Activated CD8-positive, alpha-beta memory T cell treated with anti-CD3 and anti-CD28 coated beads, Interleukin-2, amount 50 U/mL, for 24 hours (primary cell): ENCODE results near the gene ZNF503.

Source experiments
- DNase-seq: peaks from one replicate; pipeline ENCODE4 v3.0.0-alpha.2; 2020; ENCODE audit errors: extremely low read depth

The ZNF503 gene

DNA sequence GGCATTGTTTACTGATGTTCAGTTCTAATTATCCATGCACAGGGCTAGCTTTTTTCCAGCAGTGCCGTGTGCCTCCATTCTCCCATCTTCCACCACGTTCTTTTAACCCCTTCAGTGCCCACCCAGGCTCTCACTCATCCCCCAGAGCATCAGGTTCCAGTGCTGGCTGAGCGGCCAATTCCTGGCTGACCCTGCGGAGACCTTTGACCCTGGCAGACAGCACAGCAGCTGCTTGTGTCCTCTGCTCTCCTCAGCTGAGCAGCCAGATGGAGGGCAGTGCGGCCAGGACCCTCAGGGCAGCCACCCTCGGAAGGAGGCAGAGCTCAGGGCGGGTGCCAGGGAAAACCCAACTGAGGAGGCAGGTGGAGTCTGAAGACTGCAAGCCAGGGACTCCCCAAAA, 48.4 kb downstream of the ZNF503 start:
- DNase-seq = no peak

DNA sequence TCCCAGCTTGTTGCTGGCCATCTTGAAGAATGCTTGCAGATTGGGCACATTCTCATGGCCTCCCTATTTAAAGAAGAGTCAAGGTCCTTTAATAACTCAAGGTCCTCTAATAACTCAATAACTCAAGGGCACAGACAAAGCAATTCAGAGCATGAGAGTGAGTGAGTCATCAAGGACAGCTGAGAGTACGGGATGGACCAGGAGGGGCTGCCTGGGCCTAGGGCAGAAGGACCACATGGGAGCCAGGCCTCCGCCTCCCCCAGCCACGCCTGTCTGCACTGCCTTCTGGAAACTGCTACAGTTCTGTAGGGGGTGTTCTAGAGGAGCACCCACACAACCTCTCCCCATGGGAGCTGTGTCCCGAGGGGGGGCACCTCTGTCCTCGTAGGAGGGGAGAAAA, 48.9 kb downstream of the ZNF503 start:
- no peak for DNase-seq

DNA sequence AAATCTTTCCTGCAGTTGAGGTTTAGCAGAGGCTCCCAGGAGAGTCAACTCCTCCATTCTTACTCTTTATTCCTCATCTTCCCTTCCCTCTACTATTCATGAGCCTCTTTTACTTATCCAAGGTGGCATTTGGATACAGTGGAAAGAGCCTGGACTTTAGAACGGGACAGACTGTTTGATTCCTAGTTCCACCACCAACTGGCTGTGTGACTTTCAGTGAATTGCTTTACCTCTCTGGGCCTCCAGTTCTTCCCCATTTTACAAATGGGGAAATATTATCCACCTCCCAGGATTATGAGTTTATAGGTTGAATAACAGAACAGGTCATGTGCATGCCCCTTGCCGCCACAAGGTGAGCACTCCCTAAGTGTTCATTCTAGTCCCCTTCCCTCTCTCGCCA, 49.9 kb downstream of the ZNF503 start:
- DNase-seq = no peak

DNA sequence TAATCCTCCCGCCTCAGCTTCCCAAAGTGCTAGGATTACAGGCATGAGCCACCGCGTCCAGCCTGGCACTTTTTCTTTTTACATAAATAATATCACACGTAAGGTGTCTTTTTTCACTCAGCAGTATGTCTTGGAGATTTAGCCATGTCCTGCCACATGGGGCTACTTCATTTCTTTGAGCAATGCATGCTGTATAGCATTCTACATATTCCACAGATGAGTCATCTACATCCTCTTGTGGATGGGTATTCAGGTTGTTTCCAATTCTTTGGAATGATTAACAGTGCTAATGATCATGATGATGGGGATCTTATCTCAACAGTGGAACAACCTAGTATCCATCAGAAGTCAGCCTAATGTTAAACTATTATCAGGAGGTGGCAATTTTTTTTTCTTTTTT, 50.8 kb downstream of the ZNF503 start:
- DNase-seq = no peak
